CD14-positive monocyte (primary cell): ENCODE measurements around the gene HOPX. TPM values are rescaled to one million over a fixed set of nuclear protein-coding genes. Genes with fewer than 3 reads are reported as not detected.
"Not testable (repeated sequence)": the region's sequence is repeated elsewhere in the genome, so short reads cannot be mapped to it uniquely, and the experiment has no call there.

Experiments
- DNase-seq, 3 donors: peaks; one replicate each; pipeline ENCODE4 v3.0.0-alpha.2; 2011 to 2022
- H2AFZ ChIP-seq: 2 replicates; pipeline ENCODE4 v1.6.0; 2012; ENCODE audit warnings: mild to moderate bottlenecking, low read depth, low read length, inconsistent platforms; ENCODE audit not compliant: insufficient read depth, poor library complexity, severe bottlenecking
- H3K27ac ChIP-seq, 2 donors: 1 replicate in 1 of 2; 2 replicates in 1 of 2; pipeline ENCODE4 v1.5.1; 2012 to 2013; ENCODE audit warnings: low read length in 2 of 2, control low read depth in 1 of 2, inconsistent platforms in 1 of 2, low read depth in 1 of 2, mild to moderate bottlenecking in 1 of 2
- H3K27me3 ChIP-seq, 2 donors: one replicate each; pipeline versions ENCODE4 v1.6.0 to v1.6.1; 2011 to 2013; ENCODE audit warnings: low read length in 2 of 2; ENCODE audit not compliant: control insufficient read depth in 2 of 2, insufficient read depth in 2 of 2
- H3K36me3 ChIP-seq, 2 donors: replicated peaks in 1 of 2; 1 replicate in 1 of 2; 2 replicates in 1 of 2; pipeline versions ENCODE4 v1.5.1 to v1.6.1; 2012 to 2013; ENCODE audit warnings: low read length in 2 of 2, control low read depth in 1 of 2, inconsistent platforms in 1 of 2, mild to moderate bottlenecking in 1 of 2; ENCODE audit not compliant: insufficient read depth in 2 of 2, control insufficient read depth in 1 of 2
- H3K4me1 ChIP-seq, 2 donors: 1 replicate in 1 of 2; 2 replicates in 1 of 2; pipeline versions ENCODE4 v1.5.1 to v1.6.1; 2012 to 2013; ENCODE audit warnings: low read length in 2 of 2, control low read depth in 1 of 2, inconsistent platforms in 1 of 2, mild to moderate bottlenecking in 1 of 2, moderate library complexity in 1 of 2; ENCODE audit not compliant: insufficient read depth in 2 of 2, control insufficient read depth in 1 of 2
- H3K4me2 ChIP-seq: replicated peaks from 2 replicates; pipeline ENCODE3; 2012; ENCODE audit warnings: low read length, moderate library complexity, mild to moderate bottlenecking; ENCODE audit not compliant: poor library complexity, severe bottlenecking; ENCODE audit errors: extremely low read depth
- H3K4me3 ChIP-seq, 3 experiments: fragments of 200-600 bp in 1 of 3; sonication (generic) in 1 of 3; replicated peaks in 1 of 3; 1 replicate in 2 of 3; 2 replicates in 1 of 3; pipeline ENCODE4 v1.5.1; 2011 to 2013; ENCODE audit warnings: low read length in 3 of 3, mild to moderate bottlenecking in 3 of 3, control low read depth in 2 of 3, low read depth in 2 of 3, inconsistent platforms in 1 of 3, moderate library complexity in 1 of 3
- H3K79me2 ChIP-seq: 2 replicates; pipeline ENCODE4 v1.6.0; 2012; ENCODE audit warnings: mild to moderate bottlenecking, control low read depth, inconsistent platforms, low read length, moderate library complexity; ENCODE audit not compliant: insufficient read depth
- H3K9ac ChIP-seq: 2 replicates; pipeline ENCODE4 v1.6.0; 2017; ENCODE audit warnings: low read length, mild to moderate bottlenecking; ENCODE audit not compliant: insufficient read depth, poor library complexity, severe bottlenecking
- H3K9me3 ChIP-seq, 2 donors: replicated peaks in 1 of 2; 1 replicate in 1 of 2; 2 replicates in 1 of 2; pipeline versions ENCODE4 v1.5.1 to v1.6.1; 2012 to 2013; ENCODE audit warnings: low read length in 2 of 2, control low read depth in 1 of 2; ENCODE audit not compliant: control insufficient read depth in 1 of 2, insufficient read depth in 1 of 2
- H4K20me1 ChIP-seq: 2 replicates; pipeline ENCODE4 v1.6.0; 2012; ENCODE audit warnings: mild to moderate bottlenecking, low read length, control low read depth, moderate library complexity; ENCODE audit not compliant: insufficient read depth
- H3K27ac Mint-ChIP-seq, 7 donors: one replicate each; pipeline ENCODE4 v1.8.0; 2020; ENCODE audit warnings: mild to moderate bottlenecking in 7 of 7, mixed read lengths in 7 of 7, moderate library complexity in 6 of 7, inconsistent platforms in 2 of 7
- H3K27me3 Mint-ChIP-seq, 3 donors: one replicate each; pipeline ENCODE4 v1.8.0; 2021 to 2022; ENCODE audit warnings: low read depth in 3 of 3, mild to moderate bottlenecking in 3 of 3, mixed read lengths in 3 of 3, moderate library complexity in 3 of 3, inconsistent platforms in 1 of 3
- H3K36me3 Mint-ChIP-seq, 2 donors: one replicate each; pipeline ENCODE4 v1.8.0; 2020; ENCODE audit warnings: mixed read lengths in 2 of 2, inconsistent platforms in 1 of 2, mild to moderate bottlenecking in 1 of 2
- H3K4me1 Mint-ChIP-seq: one replicate; pipeline ENCODE4 v1.8.0; 2020; ENCODE audit warnings: mild to moderate bottlenecking, mixed read lengths
- H3K4me3 Mint-ChIP-seq, 2 donors: one replicate each; pipeline ENCODE4 v1.8.0; 2020; ENCODE audit warnings: mild to moderate bottlenecking in 2 of 2, mixed read lengths in 2 of 2, moderate library complexity in 1 of 2
- H3K9me3 Mint-ChIP-seq, 7 donors: one replicate each; pipeline ENCODE4 v1.8.0; 2020 to 2022; ENCODE audit warnings: mixed read lengths in 7 of 7, mild to moderate bottlenecking in 6 of 7, moderate library complexity in 6 of 7, inconsistent platforms in 2 of 7
- CTCF ChIP-seq: fragments of 200-600 bp; IDR thresholded peaks from one replicate; pipeline ENCODE4 v1.8.0; 2022; ENCODE audit warnings: antibody characterized with exemption, mild to moderate bottlenecking
- WGBS: methylation state at CpG from one replicate; pipeline ENCODE4 v1.1.5; 2013; ENCODE audit warnings: missing lambda C conversion rate; ENCODE audit not compliant: insufficient coverage; 5-methylcytosine and 5-hydroxymethylcytosine counted together
- intact Hi-C, 2 donors: fragments of 100-400 bp; cut with micrococcal nuclease; formaldehyde crosslinking; loops; one replicate each; pipeline versions ENCODE4 v1.15.0 to v1.15.1; 2023
- polyA plus RNA-seq, 3 donors: library from polyadenylated mRNA; depleted of rRNA in 1 of 3; unstranded in 2 of 3; stranded (reverse) in 1 of 3; fragments of 300-500 nt in 2 of 3; fragments of >200 nt in 1 of 3; fragmentation: Illumina TruSeq in 2 of 3; gene quantifications; 1 replicate in 2 of 3; 2 replicates in 1 of 3; pipeline ENCODE4 v1.2.3, GENCODE V29; 2012 to 2021

HOPX gene
- polyA plus RNA-seq, 3 donors, result 0.39 to 1.3 (median 0.52) TPM

GRCh38 chr4:56612282-56612681 lies 68.8 kb downstream of the HOPX start:
- H3K79me2 ChIP-seq, result no peaks in the 10 kb centered on the region
- intact Hi-C loops, result no loop called here
- no peak for TF ChIP-seq CTCF
- WGBS, result no CpG with 5 or more reads among the region's 11 CpGs
- Mint-ChIP-seq H3K36me3 (no peaks in the 10 kb centered on the region), H3K27me3 (peaks cover 0 to 4% (median 0%) of the 10 kb centered on the region in 3 donors), H3K27ac (no peak overlapping the region), H3K4me3 (no peak overlapping the region), H3K4me1 (no peaks in the 10 kb centered on the region), H3K9me3 (peaks cover 0 to 2% (median 0%) of the 10 kb centered on the region in 7 donors)
- H3K4me2 ChIP-seq, result no peak overlapping the region
- no peak for DNase-seq
- H3K36me3 ChIP-seq, result no peaks in the 10 kb centered on the region
- H4K20me1 ChIP-seq, result no peaks in the 10 kb centered on the region
- H3K9ac ChIP-seq, result no peak overlapping the region
- no peak overlapping the region for H3K27ac ChIP-seq
- no peaks in the 10 kb centered on the region for H3K27me3 ChIP-seq
- no peaks in the 10 kb centered on the region for H3K4me1 ChIP-seq
- no peaks in the 10 kb centered on the region for H3K9me3 ChIP-seq
- H2AFZ ChIP-seq, result no peak overlapping the region
- no peak overlapping the region for H3K4me3 ChIP-seq

GRCh38 chr4:56611501-56611900 lies 69.6 kb downstream of the HOPX start:
- no peak for DNase-seq
- no peak overlapping the region for H3K27ac ChIP-seq
- intact Hi-C loops, result no loop called here
- H3K4me2 ChIP-seq, result no peak overlapping the region
- H3K4me3 Mint-ChIP-seq, result no peak overlapping the region
- H3K36me3 ChIP-seq, result no peaks in the 10 kb centered on the region
- H3K27me3 ChIP-seq, result no peaks in the 10 kb centered on the region
- H3K4me1 ChIP-seq, result no peaks in the 10 kb centered on the region
- H2AFZ ChIP-seq, result no peak overlapping the region
- no peaks in the 10 kb centered on the region for H3K79me2 ChIP-seq
- no peak overlapping the region for H3K9ac ChIP-seq
- WGBS, result 93% methylated on average over 2 of the region's 2 CpGs
- peaks cover 0 to 4% (median 1%) of the 10 kb centered on the region in 3 donors for H3K27me3 Mint-ChIP-seq
- H3K27ac Mint-ChIP-seq, result no peak overlapping the region
- no peak for TF ChIP-seq CTCF
- H4K20me1 ChIP-seq, result no peaks in the 10 kb centered on the region
- no peaks in the 10 kb centered on the region for H3K9me3 ChIP-seq
- no peaks in the 10 kb centered on the region for H3K4me1 Mint-ChIP-seq
- peaks cover 0 to 2% (median 1%) of the 10 kb centered on the region in 7 donors for H3K9me3 Mint-ChIP-seq
- no peak overlapping the region for H3K4me3 ChIP-seq
- no peaks in the 10 kb centered on the region for H3K36me3 Mint-ChIP-seq

- H3K79me2 ChIP-seq, H3K9me3 ChIP-seq, intact Hi-C loops, H3K9ac ChIP-seq, H2AFZ ChIP-seq, H3K9me3 Mint-ChIP-seq, H3K4me1 Mint-ChIP-seq, H3K36me3 ChIP-seq, H3K4me1 ChIP-seq, H3K36me3 Mint-ChIP-seq, H3K4me3 Mint-ChIP-seq, H3K27me3 Mint-ChIP-seq, H3K4me3 ChIP-seq, H4K20me1 ChIP-seq, H3K27me3 ChIP-seq, H3K27ac ChIP-seq, H3K4me2 ChIP-seq, DNase-seq, H3K27ac Mint-ChIP-seq: not testable (repeated sequence)
These were observed 70.9 kb downstream of the HOPX start for GRCh38 chr4:56610170-56610569.
